HG03460 (cell line): ENCODE measurements around the gene FAHD1.

Experiments
- ATAC-seq: cut with Tn5 transposase; IDR thresholded peaks from one replicate; pipeline ENCODE4 v1.9.1; 2021; ENCODE audit not compliant: unreplicated experiment

The FAHD1 gene

GRCh38 chr16:1878256-1878655 lies 51.2 kb downstream of the FAHD1 start:
- ATAC-seq, result no peak
